Gastrocnemius medialis (tissue), 4 donors: ENCODE measurements around the gene POLR3E. TPM values are rescaled to one million over a fixed set of nuclear protein-coding genes. Genes with fewer than 3 reads are reported as not detected.

Experiments used
- ATAC-seq, 2 donors: fragments of 150-250 bp; one replicate each; pipeline ENCODE4 v1.9.1; 2016
- DNase-seq, 2 donors: peaks; one replicate each; pipeline ENCODE4 v3.0.0-alpha.2; 2019
- H3K27ac ChIP-seq, 4 donors: fragments of 200-600 bp; sonication (generic); 1 replicate in 1 of 4; 2 replicates in 3 of 4; pipeline ENCODE4 v1.5.1; 2016 to 2018; ENCODE audit warnings: mild to moderate bottlenecking in 2 of 4, moderate library complexity in 1 of 4
- H3K27me3 ChIP-seq, 3 donors: fragments of 200-600 bp; sonication (generic) in 2 of 3; 1 replicate in 1 of 3; 2 replicates in 2 of 3; pipeline versions ENCODE4 v1.5.1 to v1.6.0; 2016 to 2019; ENCODE audit warnings: mild to moderate bottlenecking in 1 of 3, moderate library complexity in 1 of 3
- H3K36me3 ChIP-seq, 2 donors: fragments of 200-600 bp; sonication (generic) in 1 of 2; one replicate each; pipeline ENCODE4 v1.5.1; 2017 to 2018
- H3K4me1 ChIP-seq, 2 donors: fragments of 200-600 bp; sonication (generic) in 1 of 2; one replicate each; pipeline ENCODE4 v1.5.1; 2016 to 2017; ENCODE audit warnings: mild to moderate bottlenecking in 2 of 2
- H3K4me3 ChIP-seq, 4 donors: fragments of 200-600 bp; sonication (generic) in 3 of 4; 1 replicate in 1 of 4; 2 replicates in 3 of 4; pipeline ENCODE4 v1.5.1; 2016 to 2019; ENCODE audit warnings: mild to moderate bottlenecking in 2 of 4
- H3K9me3 ChIP-seq, 3 donors: fragments of 200-600 bp; sonication (generic) in 2 of 3; 1 replicate in 1 of 3; 2 replicates in 2 of 3; pipeline ENCODE4 v1.5.1; 2016 to 2019
- POLR2A ChIP-seq, 2 donors: fragments of 450-650 bp; IDR thresholded peaks; one replicate each; pipeline ENCODE4 v1.6.1; 2017; ENCODE audit warnings: antibody characterized with exemption in 2 of 2, mild to moderate bottlenecking in 2 of 2, moderate library complexity in 2 of 2
- in situ Hi-C, 4 donors: fragments of 200-750 bp; cut with MboI; loops; one replicate each; pipeline versions ENCODE4 v1.15.0 to v1.8.0; 2017; ENCODE audit warnings: low sequenced_read_pairs in 4 of 4
- intact Hi-C: fragments of 100-400 bp; cut with DNase I; formaldehyde crosslinking; loops from one replicate; pipeline ENCODE4 v1.15.1; 2023; ENCODE audit warnings: low total_unique reads
- total RNA-seq, 4 donors: library from RNA; depleted of rRNA; stranded (reverse); fragments of >200 nt; gene quantifications; one replicate each; pipeline versions ENCODE4 v1.1.0 to v1.2.3, GENCODE V29; 2016
- TF ChIP-seq, protein P1 (sequence below), 5 experiments: fragments of 450-650 bp in 3 of 5; fragments of 200-600 bp in 2 of 5; sonication (generic) in 2 of 5; IDR thresholded peaks in 4 of 5; conservative IDR thresholded peaks in 1 of 5; 1 replicate in 4 of 5; 2 replicates in 1 of 5; pipeline ENCODE4 v1.5.1; 2016 to 2019; ENCODE audit warnings: antibody characterized with exemption in 5 of 5, mild to moderate bottlenecking in 3 of 5, moderate library complexity in 3 of 5

Gene POLR3E
- total RNA-seq, 4 donors from 2014 or later = 105 to 182 (median 116) TPM

DNA sequence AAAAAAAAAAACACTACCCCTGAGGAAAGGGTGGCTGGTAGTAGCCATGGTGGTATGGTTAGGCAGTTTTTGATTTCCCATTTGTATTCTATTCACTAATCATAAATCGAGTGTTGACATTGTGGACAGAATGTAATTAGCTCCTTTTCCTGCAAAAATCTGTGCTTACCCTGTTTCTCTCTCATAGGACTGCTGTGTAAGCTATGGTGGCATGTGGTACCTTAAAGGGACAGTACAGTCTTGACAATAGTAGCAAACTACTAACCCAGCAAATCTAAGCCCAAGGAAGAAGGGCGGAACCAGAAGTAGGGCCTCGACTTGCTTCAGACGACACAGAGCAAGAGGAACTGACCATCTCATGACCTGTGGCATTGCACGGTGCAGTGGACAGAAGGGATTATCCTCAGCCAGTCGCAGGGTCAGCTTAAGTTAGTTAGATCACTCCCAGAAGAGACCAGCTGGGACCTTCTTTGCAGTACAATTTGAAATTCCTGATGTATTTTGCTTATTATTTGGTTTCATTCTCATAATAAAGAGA lies 36.3 kb downstream of the POLR3E start:
- DNase-seq = no peak

DNA sequence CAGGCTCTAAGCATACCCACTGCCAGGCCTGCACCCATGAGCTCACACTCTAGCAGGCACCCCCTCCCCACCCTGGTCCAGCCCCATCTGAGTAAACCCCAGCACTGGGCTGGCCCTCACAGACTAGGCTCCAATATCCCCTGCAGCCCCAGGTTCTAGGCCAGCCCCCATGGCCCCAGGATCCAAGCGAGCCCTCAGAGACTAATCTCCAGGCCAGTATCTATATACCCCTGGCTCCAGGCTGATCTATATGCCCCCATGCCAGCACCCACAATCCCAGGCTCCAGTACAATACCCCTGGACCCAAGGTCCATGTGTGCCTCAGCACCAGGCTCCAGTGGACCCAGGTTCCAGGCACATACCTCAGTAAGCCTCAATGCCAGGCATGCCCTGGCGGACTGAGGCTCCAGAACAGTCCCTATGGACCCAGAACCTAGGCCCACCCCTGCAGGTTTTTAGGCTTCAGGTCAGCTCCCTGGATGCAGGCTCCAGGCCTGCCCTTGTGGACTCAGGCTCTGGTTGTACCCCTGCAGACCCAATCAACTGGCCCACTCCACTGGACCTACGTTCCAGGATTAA lies 38.5 kb downstream of the POLR3E start:
- no peak overlapping the region for H3K4me3 ChIP-seq
- in situ Hi-C loops = loop anchor here in 1 of 4 donors (25.0 kb wide), 1 partner anchor 1148 kb away; no protein-coding TSS in a partner anchor
- H3K9me3 ChIP-seq = peaks cover 0 to 5% (median 0%) of the 10 kb centered on the region in 3 donors
- H3K36me3 ChIP-seq = peaks cover 0 to 63% of the 10 kb centered on the region in 2 donors
- H3K4me1 ChIP-seq = no peaks in the 10 kb centered on the region
- TF ChIP-seq POLR2A (IDR thresholded peaks at IDR 0.05) = no peak
- TF ChIP-seq, protein P1, sequence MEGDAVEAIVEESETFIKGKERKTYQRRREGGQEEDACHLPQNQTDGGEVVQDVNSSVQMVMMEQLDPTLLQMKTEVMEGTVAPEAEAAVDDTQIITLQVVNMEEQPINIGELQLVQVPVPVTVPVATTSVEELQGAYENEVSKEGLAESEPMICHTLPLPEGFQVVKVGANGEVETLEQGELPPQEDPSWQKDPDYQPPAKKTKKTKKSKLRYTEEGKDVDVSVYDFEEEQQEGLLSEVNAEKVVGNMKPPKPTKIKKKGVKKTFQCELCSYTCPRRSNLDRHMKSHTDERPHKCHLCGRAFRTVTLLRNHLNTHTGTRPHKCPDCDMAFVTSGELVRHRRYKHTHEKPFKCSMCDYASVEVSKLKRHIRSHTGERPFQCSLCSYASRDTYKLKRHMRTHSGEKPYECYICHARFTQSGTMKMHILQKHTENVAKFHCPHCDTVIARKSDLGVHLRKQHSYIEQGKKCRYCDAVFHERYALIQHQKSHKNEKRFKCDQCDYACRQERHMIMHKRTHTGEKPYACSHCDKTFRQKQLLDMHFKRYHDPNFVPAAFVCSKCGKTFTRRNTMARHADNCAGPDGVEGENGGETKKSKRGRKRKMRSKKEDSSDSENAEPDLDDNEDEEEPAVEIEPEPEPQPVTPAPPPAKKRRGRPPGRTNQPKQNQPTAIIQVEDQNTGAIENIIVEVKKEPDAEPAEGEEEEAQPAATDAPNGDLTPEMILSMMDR (IDR thresholded peaks at IDR 0.05 in 4 of 5, conservative IDR thresholded peaks at IDR 0.05 in 1 of 5) = no peak
- H3K27ac ChIP-seq = no peak overlapping the region
- intact Hi-C loops = no loop called here
- no peak for ATAC-seq
- H3K27me3 ChIP-seq = no peaks in the 10 kb centered on the region
- no peak for DNase-seq

More for the DNA sequence above, 36.3 kb downstream of the POLR3E start:
- no peaks in the 10 kb centered on the region for H3K27me3 ChIP-seq
- TF ChIP-seq, protein P1 (IDR thresholded peaks at IDR 0.05 in 4 of 5, conservative IDR thresholded peaks at IDR 0.05 in 1 of 5) = no peak
- TF ChIP-seq POLR2A (IDR thresholded peaks at IDR 0.05) = no peak
- intact Hi-C loops = no loop called here
- peak; percentile 36 to 60 for ATAC-seq
- H3K4me3 ChIP-seq = no peak overlapping the region
- H3K4me1 ChIP-seq = no peaks in the 10 kb centered on the region
- no peak overlapping the region for H3K27ac ChIP-seq
- H3K9me3 ChIP-seq = peaks cover 0 to 5% (median 0%) of the 10 kb centered on the region in 3 donors
- peaks cover 0 to 81% of the 10 kb centered on the region in 2 donors for H3K36me3 ChIP-seq
- in situ Hi-C loops = loop anchor here in 1 of 4 donors (25.0 kb wide), 1 partner anchor 1146 kb away; no protein-coding TSS in a partner anchor

DNA sequence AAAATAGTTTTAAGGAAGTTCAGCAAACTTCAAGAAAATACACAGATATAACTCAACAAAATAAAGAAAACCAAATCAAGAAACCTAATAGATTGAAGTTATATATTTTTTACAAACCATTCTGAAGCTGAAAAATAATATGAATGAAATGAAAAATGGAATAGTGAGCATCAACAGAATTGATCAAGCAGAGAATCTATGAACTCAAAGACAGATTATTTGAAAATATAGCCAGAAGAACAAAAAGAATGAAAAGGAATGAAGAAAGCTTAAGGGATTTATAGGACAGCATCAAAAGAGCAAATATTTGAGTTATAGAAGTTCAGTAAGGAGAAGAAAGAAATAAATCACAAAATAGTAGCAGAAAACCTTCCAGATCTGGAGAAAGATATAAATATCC lies 39.4 kb downstream of the POLR3E start:
- no peak overlapping the region for H3K4me3 ChIP-seq
- no peak for TF ChIP-seq POLR2A (IDR thresholded peaks at IDR 0.05)
- TF ChIP-seq, protein P1 (IDR thresholded peaks at IDR 0.05 in 4 of 5, conservative IDR thresholded peaks at IDR 0.05 in 1 of 5) = no peak
- H3K4me1 ChIP-seq = no peaks in the 10 kb centered on the region
- in situ Hi-C loops = loop anchor here in 1 of 4 donors (25.0 kb wide), 1 partner anchor 1149 kb away; no protein-coding TSS in a partner anchor
- H3K36me3 ChIP-seq = peaks cover 0 to 58% of the 10 kb centered on the region in 2 donors
- no peak overlapping the region for H3K27ac ChIP-seq
- DNase-seq = no peak
- ATAC-seq = no peak
- no peaks in the 10 kb centered on the region for H3K27me3 ChIP-seq
- intact Hi-C loops = no loop called here
- peaks cover 0 to 5% (median 0%) of the 10 kb centered on the region in 3 donors for H3K9me3 ChIP-seq

DNA sequence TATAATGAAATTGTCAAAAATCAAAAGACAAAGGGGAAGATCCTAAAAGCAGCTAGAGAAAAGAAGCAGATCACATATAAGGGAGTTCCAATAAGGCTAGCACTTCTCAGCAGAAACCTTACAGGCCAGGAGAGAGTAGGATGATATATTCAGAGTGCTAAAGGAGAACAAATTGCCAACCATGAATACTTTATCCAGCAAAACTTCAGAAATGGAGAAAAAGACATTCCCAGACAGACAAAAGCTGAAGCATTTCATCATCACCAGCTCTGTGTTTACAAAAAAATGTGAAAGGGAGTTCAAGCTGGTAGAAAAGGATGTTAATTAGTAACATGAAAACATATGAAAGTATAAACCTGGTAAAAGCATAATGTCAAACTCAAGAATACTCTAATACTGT lies 39.8 kb downstream of the POLR3E start:
- Histone ChIP-seq H3K4me1 (no peaks in the 10 kb centered on the region), H3K27me3 (no peaks in the 10 kb centered on the region), H3K27ac (no peak overlapping the region), H3K9me3 (peaks cover 0 to 5% (median 0%) of the 10 kb centered on the region in 3 donors), H3K4me3 (no peak overlapping the region), H3K36me3 (peaks cover 0 to 54% of the 10 kb centered on the region in 2 donors)
- intact Hi-C loops (no loop called here), in situ Hi-C loops (loop anchor here in 1 of 4 donors (25.0 kb wide), 1 partner anchor 1150 kb away; no protein-coding TSS in a partner anchor)
- no peak for ATAC-seq
- TF ChIP-seq, protein P1 (IDR thresholded peaks at IDR 0.05 in 4 of 5, conservative IDR thresholded peaks at IDR 0.05 in 1 of 5) = no peak
- TF ChIP-seq POLR2A (IDR thresholded peaks at IDR 0.05) = no peak
- no peak for DNase-seq
